HepG2 (cell line): ENCODE results near the gene GRK6. TPM values are rescaled to one million over a fixed set of nuclear protein-coding genes. Genes with fewer than 3 reads are reported as not detected.

Experiments used
- AFF4 ChIP-seq: sonication (generic); formaldehyde crosslinking; IDR thresholded peaks from 2 replicates; pipeline ENCODE4 v1.4.0; 2020; ENCODE audit warnings: missing genetic modification reagents
- ARID2 ChIP-seq: sonication (generic); formaldehyde crosslinking; IDR thresholded peaks from 2 replicates; pipeline ENCODE4 v1.8.1; 2022; ENCODE audit warnings: mild to moderate bottlenecking, missing genetic modification reagents, borderline replicate concordance
- FLYWCH1 ChIP-seq: sonication (generic); formaldehyde crosslinking; IDR thresholded peaks from 2 replicates; pipeline ENCODE4 v1.8.1; 2023; ENCODE audit warnings: mild to moderate bottlenecking, missing genetic modification reagents
- HMG20A ChIP-seq: IDR thresholded peaks from 2 replicates; pipeline ENCODE4 v1.6.1; 2016; ENCODE audit warnings: borderline replicate concordance
- JARID2 ChIP-seq: sonication (generic); formaldehyde crosslinking; IDR thresholded peaks from 2 replicates; pipeline ENCODE4 v1.8.1; 2023; ENCODE audit warnings: missing genetic modification reagents, inconsistent platforms; ENCODE audit not compliant: insufficient replicate concordance
- PLRG1 ChIP-seq: fragments of 450-650 bp; conservative IDR thresholded peaks from 2 replicates; pipeline ENCODE4 v1.6.1; 2016
- ZNF207 ChIP-seq: fragments of 450-650 bp; IDR thresholded peaks from 2 replicates; pipeline ENCODE4 v1.6.1; 2016; ENCODE audit warnings: antibody characterized with exemption, borderline replicate concordance
- ZNF264 ChIP-seq: sonication (generic); formaldehyde crosslinking; IDR thresholded peaks from 2 replicates; pipeline ENCODE4 v1.4.0; 2020; ENCODE audit warnings: missing genetic modification reagents
- ZNF333 ChIP-seq: sonication (generic); formaldehyde crosslinking; IDR thresholded peaks from 2 replicates; pipeline ENCODE4 v1.4.0; 2020; ENCODE audit warnings: mild to moderate bottlenecking, missing genetic modification reagents, borderline replicate concordance
- ZNF367 ChIP-seq: sonication (generic); formaldehyde crosslinking; IDR thresholded peaks from 2 replicates; pipeline ENCODE4 v1.4.0; 2020; ENCODE audit warnings: missing genetic modification reagents, borderline replicate concordance
- ZNF44 ChIP-seq: sonication (generic); formaldehyde crosslinking; IDR thresholded peaks from 2 replicates; pipeline ENCODE4 v1.5.1; 2020; ENCODE audit warnings: mild to moderate bottlenecking, missing genetic modification reagents
- ZNF510 ChIP-seq: sonication (generic); formaldehyde crosslinking; IDR thresholded peaks from 2 replicates; pipeline ENCODE4 v1.4.0; 2020; ENCODE audit warnings: low read depth, mild to moderate bottlenecking, missing genetic modification reagents
- ZNF646 ChIP-seq: sonication (generic); formaldehyde crosslinking; IDR thresholded peaks from 2 replicates; pipeline ENCODE4 v1.9.0; 2021; ENCODE audit warnings: mild to moderate bottlenecking, missing genetic modification reagents
- ZNF790 ChIP-seq: sonication (generic); formaldehyde crosslinking; IDR thresholded peaks from 2 replicates; pipeline ENCODE4 v1.8.0; 2022; ENCODE audit warnings: missing genetic modification reagents, mild to moderate bottlenecking, borderline replicate concordance
- ZSCAN12 ChIP-seq: sonication (generic); formaldehyde crosslinking; IDR thresholded peaks from 2 replicates; pipeline ENCODE4 v1.9.0; 2021; ENCODE audit warnings: mild to moderate bottlenecking, missing genetic modification reagents
- polyA plus RNA-seq, 8 experiments: library from polyadenylated mRNA; depleted of rRNA in 3 of 8; stranded (reverse) in 7 of 8; unstranded in 1 of 8; fragments of >200 nt; fragmentation: Illumina TruSeq in 4 of 8; extraction: Trizol in 4 of 8; gene quantifications; 2 replicates each; pipeline versions ENCODE4 v1.2.1 to v1.2.3, GENCODE V29; 2011 to 2016; ENCODE audit warnings: low read depth in 4 of 8, missing spikeins in 1 of 8, mixed read lengths in 1 of 8; ENCODE audit not compliant: insufficient read depth in 1 of 8
- total RNA-seq, 5 experiments: library from RNA; depleted of rRNA; stranded (reverse); fragments of >200 nt; fragmentation: Illumina TruSeq; extraction: Trizol; gene quantifications; 2 replicates each; pipeline ENCODE4 v1.2.3, GENCODE V29; 2016; ENCODE audit warnings: low read depth in 1 of 5

Gene GRK6
- total and polyA plus RNA-seq, 2 of the 13 experiments (the other 11 are each of a cell fraction or from before 2014, with no cell fraction given): 13.2 to 19.9 TPM

- TF ChIP-seq HMG20A (peak; percentile 14; the same call in 1 of the 2 replicates), AFF4 (peak; percentile 40; the same call in 1 of the 2 replicates), ZNF367 (CRISPR knock-in tag) (no peak), ZNF264 (CRISPR knock-in tag) (peak; percentile 90), ZNF510 (CRISPR knock-in tag) (no peak), ZNF790 (CRISPR knock-in tag) (no peak), ZNF333 (no peak), JARID2 (CRISPR knock-in tag) (no peak), ZSCAN12 (peak; percentile 85; the same call in 1 of the 2 replicates), ZNF44 (CRISPR knock-in tag) (no peak), ARID2 (CRISPR knock-in tag) (no peak), PLRG1 (no peak), ZNF646 (CRISPR knock-in tag) (no peak), FLYWCH1 (CRISPR knock-in tag) (no peak), ZNF207 (no peak)
These were observed 47.3 kb upstream of the GRK6 start (continued) for GRCh38 chr5:177378884-177379883.
